Esophagus (tissue), 2 donors: ENCODE data around the gene DOP1B. TPM values are rescaled to one million over a fixed set of nuclear protein-coding genes. Genes with fewer than 3 reads are reported as not detected.
"Not testable (repeated sequence)": the region's sequence is repeated elsewhere in the genome, so short reads cannot be mapped to it uniquely, and the experiment has no call there.

Experiments
- H3K27ac ChIP-seq, 2 donors: one replicate each; pipeline ENCODE4 v1.5.1; 2013; ENCODE audit warnings: low read depth in 2 of 2, mild to moderate bottlenecking in 2 of 2, inconsistent platforms in 1 of 2, low read length in 1 of 2, moderate library complexity in 1 of 2
- H3K27me3 ChIP-seq, 2 donors: one replicate each; pipeline ENCODE4 v1.6.1; 2013; ENCODE audit warnings: low read length in 2 of 2, control low read depth in 1 of 2, mild to moderate bottlenecking in 1 of 2; ENCODE audit not compliant: insufficient read depth in 2 of 2, control insufficient read depth in 1 of 2
- H3K36me3 ChIP-seq, 2 donors: one replicate each; pipeline ENCODE4 v1.6.1; 2013; ENCODE audit warnings: low read length in 1 of 2; ENCODE audit not compliant: control insufficient read depth in 2 of 2, insufficient read depth in 2 of 2
- H3K4me1 ChIP-seq, 2 donors: one replicate each; pipeline ENCODE4 v1.6.1; 2013; ENCODE audit warnings: low read length in 1 of 2; ENCODE audit not compliant: control insufficient read depth in 2 of 2, insufficient read depth in 2 of 2
- H3K4me3 ChIP-seq, 2 donors: one replicate each; pipeline ENCODE4 v1.5.1; 2013; ENCODE audit warnings: low read length in 2 of 2, mild to moderate bottlenecking in 2 of 2, low read depth in 1 of 2, moderate library complexity in 1 of 2
- H3K9me3 ChIP-seq, 2 donors: one replicate each; pipeline ENCODE4 v1.6.1; 2013; ENCODE audit warnings: mild to moderate bottlenecking in 2 of 2, low read depth in 1 of 2, low read length in 1 of 2, moderate library complexity in 1 of 2; ENCODE audit not compliant: control insufficient read depth in 2 of 2, insufficient read depth in 1 of 2
- WGBS, 2 donors: extraction: QIAGEN DNeasy Blood & Tissue Kit; methylation state at CpG; one replicate each; pipeline ENCODE4 v1.1.7; 2013; 5-methylcytosine and 5-hydroxymethylcytosine counted together
- polyA plus RNA-seq, 2 donors: library from polyadenylated mRNA; stranded (reverse); fragments of 200-250 nt; gene quantifications; one replicate each; pipeline ENCODE4 v1.2.3, GENCODE V29; 2013
- donor health status: healthy with polysubstance abuse.
- donor health status: Bipolar disorder and iron deficiency.

The DOP1B gene
- polyA plus RNA-seq, 2 donors, result 9.2 to 13.2 TPM

DNA sequence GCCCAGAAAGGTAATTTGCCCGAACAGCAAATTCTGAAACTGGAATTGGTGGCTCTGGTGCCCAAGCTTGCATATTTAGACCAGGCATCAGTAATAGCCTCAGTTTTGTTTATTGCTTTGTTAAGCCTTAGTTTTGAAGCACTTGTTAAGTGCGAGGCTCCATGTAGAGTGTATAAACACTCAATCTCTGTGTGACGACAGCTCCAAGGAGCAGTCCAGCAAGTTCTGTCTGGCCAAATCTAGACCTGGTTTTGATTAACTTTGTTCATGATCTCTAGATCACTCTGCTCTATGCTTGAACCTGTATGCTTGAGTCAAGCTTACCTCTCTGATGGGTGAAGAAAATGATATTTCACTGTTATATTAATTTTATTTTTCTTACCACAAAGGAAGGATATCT is 37.4 kb downstream of the DOP1B start:
- H3K4me3 ChIP-seq, result no peak overlapping the region
- no peaks in the 10 kb centered on the region for H3K36me3 ChIP-seq
- 60 to 63% methylated on average over 3 of the region's 3 CpGs for WGBS, 2 donors
- peaks cover 0 to 3% of the 10 kb centered on the region in 2 donors for H3K4me1 ChIP-seq
- no peaks in the 10 kb centered on the region for H3K9me3 ChIP-seq
- peak overlapping the region; percentile 24 to 43 for H3K27ac ChIP-seq
- H3K27me3 ChIP-seq, result no peaks in the 10 kb centered on the region

DNA sequence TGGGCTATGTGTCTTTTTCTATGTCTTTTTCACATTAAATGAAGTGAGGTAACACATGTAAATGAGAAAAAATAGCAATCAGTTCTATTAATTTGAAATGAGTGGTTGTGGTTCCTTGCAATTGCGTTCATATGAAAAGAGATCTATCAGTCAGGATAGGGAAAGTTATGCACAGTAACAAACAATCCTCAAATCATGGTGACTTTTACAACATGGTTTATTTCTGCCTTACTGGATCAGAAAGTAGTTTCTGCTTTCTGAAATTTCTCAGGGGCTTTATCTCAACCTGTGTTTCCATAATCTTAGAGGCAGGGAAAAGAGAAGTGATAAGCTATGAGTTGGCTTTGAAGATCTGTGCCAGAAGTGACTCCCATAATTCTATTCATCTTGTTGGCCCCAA is 39.0 kb downstream of the DOP1B start:
- Histone ChIP-seq H3K9me3 (no peaks in the 10 kb centered on the region), H3K27me3 (no peaks in the 10 kb centered on the region), H3K36me3 (peaks cover 3% of the 10 kb centered on the region in 2 donors), H3K27ac (no peak overlapping the region), H3K4me3 (no peak overlapping the region), H3K4me1 (peaks cover 0 to 3% of the 10 kb centered on the region in 2 donors)
- 95 to 98% methylated on average over 1 of the region's 1 CpG for WGBS, 2 donors

DNA sequence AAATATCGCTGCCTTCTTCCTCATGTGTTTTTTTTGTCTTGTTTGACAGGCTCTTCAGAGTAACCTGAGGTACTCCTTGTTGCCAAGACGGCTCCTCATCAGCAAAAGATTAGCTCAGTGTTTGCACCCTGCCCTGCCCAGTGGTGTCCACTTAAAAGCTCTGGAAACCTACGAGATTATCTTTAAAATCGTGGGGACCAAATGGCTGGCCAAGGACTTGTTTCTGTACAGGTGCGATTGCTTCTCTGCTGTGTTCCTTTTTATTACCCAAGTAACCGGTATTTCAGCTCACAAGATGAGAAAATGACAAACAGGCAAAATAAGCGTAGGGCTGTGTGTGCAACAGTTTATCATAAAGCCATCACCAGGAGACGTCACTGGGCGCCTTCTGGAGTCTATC is 42.4 kb downstream of the DOP1B start:
- WGBS, 2 donors, result 82 to 83% methylated on average over 9 of the region's 9 CpGs
- Histone ChIP-seq H3K27ac (no peak overlapping the region), H3K36me3 (peaks cover 3 to 7% of the 10 kb centered on the region in 2 donors), H3K4me1 (peaks cover 0 to 3% of the 10 kb centered on the region in 2 donors), H3K9me3 (no peaks in the 10 kb centered on the region), H3K27me3 (no peaks in the 10 kb centered on the region), H3K4me3 (no peak overlapping the region)

DNA sequence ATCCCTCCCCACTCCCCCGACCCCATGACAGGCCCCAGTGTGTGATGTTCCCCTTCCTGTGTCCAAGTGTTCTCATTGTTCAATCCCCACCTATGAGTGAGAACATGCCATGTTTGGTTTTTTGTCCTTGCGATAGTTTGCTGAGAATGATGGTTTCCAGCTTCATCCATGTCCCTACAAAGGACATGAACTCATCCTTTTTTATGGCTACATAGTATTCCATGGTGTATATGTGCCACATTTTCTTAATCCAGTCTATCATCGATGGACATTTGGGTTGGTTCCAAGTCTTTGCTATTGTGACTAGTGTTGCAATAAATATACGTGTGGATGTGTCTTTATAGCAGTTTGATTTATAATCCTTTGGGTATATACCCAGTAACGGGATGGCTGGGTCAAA is 43.0 kb downstream of the DOP1B start:
- H3K36me3 ChIP-seq, H3K4me3 ChIP-seq, H3K4me1 ChIP-seq, H3K9me3 ChIP-seq, H3K27ac ChIP-seq, H3K27me3 ChIP-seq: not testable (repeated sequence)
- WGBS, 2 donors, result 93 to 95% methylated on average over 5 of the region's 5 CpGs

DNA sequence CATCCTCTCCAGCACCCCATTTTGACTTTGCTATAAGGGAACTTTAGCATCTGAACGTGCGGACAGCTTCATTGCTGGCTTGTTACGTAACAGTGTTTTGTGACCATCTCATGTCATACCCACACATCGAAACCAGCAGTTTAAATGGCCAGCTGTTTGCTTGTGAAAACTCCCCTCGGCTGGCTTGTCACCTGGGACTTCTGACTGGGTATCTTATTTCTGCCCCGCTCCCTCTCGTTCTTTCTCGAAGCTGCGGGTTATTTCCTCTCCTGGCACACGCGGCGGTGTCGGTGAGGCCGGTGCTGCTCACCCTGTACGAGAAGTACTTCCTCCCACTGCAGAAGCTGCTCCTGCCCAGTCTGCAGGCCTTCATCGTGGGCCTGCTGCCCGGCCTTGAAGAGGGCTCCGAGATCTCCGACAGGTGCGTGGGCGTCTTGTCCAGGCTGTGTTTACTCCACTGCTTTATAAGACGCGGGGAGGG is 43.5 kb downstream of the DOP1B start:
- WGBS, 2 donors, result 94 to 95% methylated on average over 23 of the region's 23 CpGs
- Histone ChIP-seq H3K27ac (no peak overlapping the region), H3K4me1 (peaks cover 0 to 2% of the 10 kb centered on the region in 2 donors), H3K36me3 (peaks cover 3 to 7% of the 10 kb centered on the region in 2 donors), H3K4me3 (no peak overlapping the region), H3K27me3 (no peaks in the 10 kb centered on the region), H3K9me3 (no peaks in the 10 kb centered on the region)

DNA sequence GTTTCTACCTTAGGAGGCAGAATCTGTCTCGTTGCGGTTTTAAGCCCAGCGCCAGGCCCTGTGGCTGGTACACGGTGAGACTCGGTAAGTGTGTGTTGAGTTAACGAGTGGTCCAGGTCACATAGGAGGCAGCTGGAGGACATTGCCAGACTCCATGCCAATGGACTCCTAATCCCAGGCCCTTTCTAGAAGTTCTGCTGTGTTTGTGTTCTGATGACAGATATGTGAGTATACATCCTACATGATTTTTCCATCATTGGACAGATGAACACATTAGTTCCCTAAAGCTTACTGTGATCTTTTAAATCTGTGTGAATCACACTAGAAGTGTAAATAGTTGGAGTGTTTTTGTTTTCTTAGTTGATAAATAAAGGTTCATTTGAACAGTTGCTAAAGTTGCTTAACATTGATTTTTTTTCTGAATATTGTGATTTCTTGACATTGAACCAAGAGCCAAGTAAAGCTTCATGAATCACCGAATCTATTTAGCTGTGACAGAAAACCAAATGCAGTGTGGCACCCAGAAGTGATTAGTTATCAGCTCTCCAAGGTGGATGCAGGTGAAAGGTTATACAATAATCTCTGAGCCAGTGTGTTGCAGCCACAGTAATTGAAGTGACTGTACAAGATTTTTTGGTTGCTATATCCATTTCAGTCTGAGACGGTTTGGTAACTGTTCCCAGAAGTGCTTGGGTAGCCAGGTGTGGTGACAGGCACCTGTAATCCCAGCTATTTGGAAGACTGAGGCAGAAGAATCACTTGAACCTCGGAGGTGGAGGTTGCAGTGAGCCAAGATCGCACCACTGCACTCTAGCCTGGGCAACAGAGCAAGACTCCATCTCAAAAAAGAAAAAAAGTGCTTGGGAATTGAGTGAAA is 46.3 kb downstream of the DOP1B start:
- Histone ChIP-seq H3K4me1 (peaks cover 0 to 2% of the 10 kb centered on the region in 2 donors), H3K4me3 (no peak overlapping the region), H3K9me3 (no peaks in the 10 kb centered on the region), H3K27me3 (no peaks in the 10 kb centered on the region), H3K36me3 (peaks cover 3 to 10% of the 10 kb centered on the region in 2 donors), H3K27ac (peak overlapping the region; percentile 68 to 75)
- WGBS, 2 donors, result 71 to 80% methylated on average over 10 of the region's 10 CpGs

DNA sequence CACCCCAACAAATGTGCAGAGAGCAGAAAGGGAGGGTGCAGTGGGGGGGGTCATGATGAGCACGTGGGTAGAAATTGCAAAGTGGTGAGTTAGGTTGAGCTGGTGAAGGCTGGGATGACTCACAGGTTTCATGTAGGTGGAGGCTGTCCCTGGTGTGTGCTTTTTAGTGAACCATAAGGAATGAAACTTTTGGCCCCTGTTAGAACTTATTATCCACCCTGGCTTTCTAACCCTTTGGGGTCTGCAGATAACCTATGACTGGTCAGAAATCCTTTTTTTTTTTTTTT is 46.9 kb downstream of the DOP1B start:
- Histone ChIP-seq H3K27me3 (no peaks in the 10 kb centered on the region), H3K27ac (peak overlapping the region; percentile 54 to 68)
- whole genome bisulfite sequencing, 2 donors, result 20 to 29% methylated on average over 1 of the region's 1 CpG

DNA sequence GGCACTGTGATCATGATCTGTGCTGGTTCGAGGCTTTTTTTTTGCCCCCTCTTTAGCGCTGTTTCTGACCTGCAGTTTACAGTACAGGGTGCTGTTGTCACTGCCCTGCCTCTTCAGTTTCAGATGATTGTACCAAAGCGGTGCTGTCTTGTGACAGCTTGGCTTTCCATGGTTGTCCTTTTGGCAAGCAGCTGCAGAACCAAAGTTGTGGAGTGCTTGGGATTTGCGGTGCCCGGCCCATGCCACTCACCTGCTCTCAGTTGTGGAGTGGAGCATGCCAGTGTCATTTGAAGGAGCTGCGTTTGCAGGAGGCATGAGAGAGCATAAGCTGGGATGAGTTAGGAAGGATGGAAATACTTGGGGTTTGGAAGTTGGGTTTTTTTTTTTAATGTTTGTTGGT is 48.4 kb downstream of the DOP1B start:
- Histone ChIP-seq H3K27me3 (no peaks in the 10 kb centered on the region), H3K4me1 (peaks cover 5 to 7% of the 10 kb centered on the region in 2 donors), H3K9me3 (no peaks in the 10 kb centered on the region), H3K27ac (no peak overlapping the region), H3K4me3 (no peak overlapping the region), H3K36me3 (peaks cover 2 to 15% of the 10 kb centered on the region in 2 donors)
- WGBS, 2 donors, result 96 to 98% methylated on average over 6 of the region's 6 CpGs

More for the DNA sequence above, 46.9 kb downstream of the DOP1B start:
- peaks cover 3 to 11% of the 10 kb centered on the region in 2 donors for H3K36me3 ChIP-seq
- H3K4me1 ChIP-seq, result peaks cover 0 to 4% of the 10 kb centered on the region in 2 donors
- no peaks in the 10 kb centered on the region for H3K9me3 ChIP-seq
- no peak overlapping the region for H3K4me3 ChIP-seq

DNA sequence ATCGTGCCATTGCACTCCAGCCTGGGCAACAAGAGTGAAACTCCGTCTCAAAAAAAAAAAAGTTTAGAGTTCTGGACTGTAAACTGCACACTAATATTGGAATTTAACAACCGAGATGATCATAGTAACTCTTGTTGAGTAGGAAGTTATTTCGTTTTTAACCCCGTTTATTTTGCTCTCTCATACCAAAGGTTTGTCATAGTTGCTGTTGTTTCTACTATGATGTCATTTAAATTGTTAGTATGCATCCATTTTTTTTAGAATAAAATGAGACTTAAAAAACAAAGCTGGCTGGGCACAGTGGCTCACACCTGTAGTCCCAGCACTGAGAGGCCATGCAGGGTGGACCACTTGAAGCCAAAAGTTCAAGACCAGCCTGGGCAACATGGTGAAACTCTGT is 49.3 kb downstream of the DOP1B start:
- 85 to 86% methylated on average over 5 of the region's 5 CpGs for WGBS, 2 donors
- no peaks in the 10 kb centered on the region for H3K9me3 ChIP-seq
- peaks cover 0 to 12% of the 10 kb centered on the region in 2 donors for H3K36me3 ChIP-seq
- no peak overlapping the region for H3K4me3 ChIP-seq
- H3K27ac ChIP-seq, result no peak overlapping the region
- no peaks in the 10 kb centered on the region for H3K27me3 ChIP-seq
- H3K4me1 ChIP-seq, result peaks cover 5 to 10% of the 10 kb centered on the region in 2 donors
